RWPE1 (cell line): ENCODE results near the gene PDE4B.

Source experiments
- CTCF ChIA-PET: fragments of 350-600 bp; sonication (Branson Sonifier 250); formaldehyde crosslinking; extraction: SDS; loops from one replicate; lab custom pipeline; 2021; lab: Yijun Ruan, JAX
- POLR2A ChIA-PET: fragments of 400-600 bp; formaldehyde crosslinking; extraction: SDS; loops from one replicate; lab custom pipeline; 2020; ENCODE audit warnings: antibody characterized with exemption; ENCODE audit not compliant: low non-redundant PET; lab: Yijun Ruan, JAX
- DNase-seq: peaks from one replicate; pipeline ENCODE4 v3.0.0; 2012; ENCODE audit warnings: low spot score
- H3K27ac ChIP-seq: fragments of 450-650 bp; 2 replicates; pipeline ENCODE4 v1.5.1; 2017
- TF ChIP-seq, protein P1 (sequence below): fragments of 450-650 bp; conservative IDR thresholded peaks from 2 replicates; pipeline ENCODE4 v1.5.1; 2017; ENCODE audit warnings: low read depth, mild to moderate bottlenecking

The PDE4B gene

DNA sequence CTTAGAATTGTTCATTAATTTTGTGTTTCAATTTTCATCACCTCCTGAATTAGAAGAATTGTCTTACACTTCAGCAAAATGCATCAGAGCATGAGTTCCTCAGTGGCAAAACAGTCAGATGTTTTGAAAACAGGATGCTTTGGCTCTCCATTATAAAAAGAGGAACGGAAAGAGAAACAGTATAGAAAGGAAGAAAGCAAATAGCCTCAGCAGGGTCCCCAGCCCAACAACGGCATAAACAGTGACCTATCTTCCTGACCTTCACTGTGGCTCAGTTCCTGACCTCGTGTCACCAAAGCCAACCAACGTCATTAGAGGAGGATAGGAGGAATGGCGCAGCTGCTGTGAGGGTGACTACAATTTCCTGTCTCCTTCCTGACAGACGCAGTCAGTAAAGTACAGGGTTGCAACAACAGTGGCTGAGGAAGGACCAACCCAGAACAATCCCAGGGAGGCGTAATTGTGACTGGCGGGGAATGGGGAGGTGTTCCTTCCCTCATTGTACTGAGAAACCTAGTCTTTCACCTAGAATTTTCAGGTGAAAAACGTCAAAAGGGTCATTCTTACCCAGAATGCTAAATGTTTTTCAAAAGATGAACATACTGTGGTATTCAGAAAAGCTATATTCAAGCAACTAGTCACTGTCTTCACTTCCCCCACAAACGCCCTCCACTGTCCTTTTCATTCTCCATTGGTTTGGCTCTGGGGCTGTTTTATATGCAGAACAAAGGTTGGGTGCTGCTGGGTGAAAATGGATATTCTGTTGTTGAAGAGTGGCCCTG is 543.4 kb downstream of the PDE4B start:
- ChIA-PET CTCF (no interaction called here), POLR2A (no interaction called here)
- TF ChIP-seq, protein P1, sequence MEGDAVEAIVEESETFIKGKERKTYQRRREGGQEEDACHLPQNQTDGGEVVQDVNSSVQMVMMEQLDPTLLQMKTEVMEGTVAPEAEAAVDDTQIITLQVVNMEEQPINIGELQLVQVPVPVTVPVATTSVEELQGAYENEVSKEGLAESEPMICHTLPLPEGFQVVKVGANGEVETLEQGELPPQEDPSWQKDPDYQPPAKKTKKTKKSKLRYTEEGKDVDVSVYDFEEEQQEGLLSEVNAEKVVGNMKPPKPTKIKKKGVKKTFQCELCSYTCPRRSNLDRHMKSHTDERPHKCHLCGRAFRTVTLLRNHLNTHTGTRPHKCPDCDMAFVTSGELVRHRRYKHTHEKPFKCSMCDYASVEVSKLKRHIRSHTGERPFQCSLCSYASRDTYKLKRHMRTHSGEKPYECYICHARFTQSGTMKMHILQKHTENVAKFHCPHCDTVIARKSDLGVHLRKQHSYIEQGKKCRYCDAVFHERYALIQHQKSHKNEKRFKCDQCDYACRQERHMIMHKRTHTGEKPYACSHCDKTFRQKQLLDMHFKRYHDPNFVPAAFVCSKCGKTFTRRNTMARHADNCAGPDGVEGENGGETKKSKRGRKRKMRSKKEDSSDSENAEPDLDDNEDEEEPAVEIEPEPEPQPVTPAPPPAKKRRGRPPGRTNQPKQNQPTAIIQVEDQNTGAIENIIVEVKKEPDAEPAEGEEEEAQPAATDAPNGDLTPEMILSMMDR: no peak
- DNase-seq: no peak
- H3K27ac ChIP-seq: no peak overlapping the region

DNA sequence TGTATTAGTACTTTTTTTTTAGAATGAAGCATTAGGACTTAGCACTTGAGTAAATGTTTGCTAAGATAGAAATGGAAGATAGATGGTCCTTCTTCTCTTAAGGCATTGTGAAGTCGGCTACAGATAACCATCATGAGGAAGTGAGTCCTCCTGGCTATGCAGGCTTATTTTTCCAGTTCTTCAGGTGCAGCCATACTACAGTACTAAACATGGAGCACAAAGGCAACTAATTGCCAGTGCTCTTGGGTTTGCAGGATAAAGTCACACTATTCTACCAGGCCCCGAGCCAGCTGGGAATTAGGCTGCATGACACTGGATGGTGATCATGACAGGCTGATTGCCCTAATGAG is 543.9 kb downstream of the PDE4B start:
- POLR2A ChIA-PET: no interaction called here
- H3K27ac ChIP-seq: no peak overlapping the region
- TF ChIP-seq, protein P1: no peak
- CTCF ChIA-PET: no interaction called here
- no peak for DNase-seq

- no peak for DNase-seq
- CTCF ChIA-PET: no interaction called here
- TF ChIP-seq, protein P1: no peak
- POLR2A ChIA-PET: no interaction called here
- H3K27ac ChIP-seq: no peak overlapping the region
Measured at GRCh38 chr1:66337249-66337648, 544.6 kb downstream of the PDE4B start.

DNA sequence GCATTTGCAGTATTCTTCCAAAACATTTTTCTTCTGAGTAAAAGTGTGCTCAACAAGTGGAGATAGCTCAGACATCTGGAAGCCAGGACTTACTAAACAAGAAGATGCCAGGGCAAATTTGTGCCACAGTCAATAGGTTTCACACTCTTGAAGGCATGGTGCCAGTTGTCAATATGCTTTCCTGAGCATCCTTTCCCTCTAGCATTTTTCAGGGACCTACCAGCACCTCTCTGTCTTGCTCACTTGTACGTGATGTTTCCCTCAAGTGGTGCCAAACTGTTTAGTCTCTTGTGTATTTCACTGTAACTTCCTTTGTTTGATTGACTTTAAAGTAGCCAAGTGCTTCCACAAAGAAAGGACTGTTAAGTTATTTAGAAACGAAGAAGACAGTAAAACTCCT is 547.2 kb downstream of the PDE4B start:
- CTCF ChIA-PET: interaction anchor here (0.6 kb wide), 2 partner anchors 61 to 409 kb away, joined by 3 to 7 read pairs; no protein-coding TSS in a partner anchor
- TF ChIP-seq, protein P1: no peak
- H3K27ac ChIP-seq: no peak overlapping the region
- no peak for DNase-seq
- POLR2A ChIA-PET: no interaction called here

- TF ChIP-seq, protein P1: no peak
- H3K27ac ChIP-seq: no peak overlapping the region
- ChIA-PET CTCF (no interaction called here), POLR2A (no interaction called here)
- no peak for DNase-seq
Measured at GRCh38 chr1:66341446-66342089, 548.9 kb downstream of the PDE4B start.

GRCh38 chr1:66342707-66343106 is 550.0 kb downstream of the PDE4B start:
- POLR2A ChIA-PET: no interaction called here
- TF ChIP-seq, protein P1: no peak
- no peak overlapping the region for H3K27ac ChIP-seq
- CTCF ChIA-PET: interaction anchor here (0.7 kb wide), 1 partner anchor 268 kb away, joined by 5 read pairs; no protein-coding TSS in a partner anchor
- DNase-seq: no peak
